RPMI7951 (cell line): ENCODE data around the gene ARL3. TPM values are rescaled to one million over a fixed set of nuclear protein-coding genes. Genes with fewer than 3 reads are reported as not detected.
A peak's percentile ranks its signal among the peaks of the same experiment; 100 is the strongest.
"Not testable (repeated sequence)": the region's sequence is repeated elsewhere in the genome, so short reads cannot be mapped to it uniquely, and the experiment has no call there.

Source experiments
- DNase-seq: peaks from one replicate; pipeline ENCODE4 v3.0.0-alpha.2; 2012; ENCODE audit warnings: low read depth
- total RNA-seq: library from RNA; depleted of rRNA; stranded (reverse); fragments of >200 nt; shearing (Covaris generic); gene quantifications from 2 replicates; pipeline ENCODE4 v1.2.3, GENCODE V29; 2014; rRNA removed

The ARL3 gene, protein sequence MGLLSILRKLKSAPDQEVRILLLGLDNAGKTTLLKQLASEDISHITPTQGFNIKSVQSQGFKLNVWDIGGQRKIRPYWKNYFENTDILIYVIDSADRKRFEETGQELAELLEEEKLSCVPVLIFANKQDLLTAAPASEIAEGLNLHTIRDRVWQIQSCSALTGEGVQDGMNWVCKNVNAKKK
- 11.1 and 12.3 TPM in 2 replicates for total RNA-seq

GRCh38 chr10:102713814-102714620 is at the start of gene ARL3:
Gene ARL3, minus strand, starts transcription at chr10:102714397. Its CDS starts 122 bp downstream, at chr10:102714275.
- DNase-seq, result peak; percentile 97

DNA sequence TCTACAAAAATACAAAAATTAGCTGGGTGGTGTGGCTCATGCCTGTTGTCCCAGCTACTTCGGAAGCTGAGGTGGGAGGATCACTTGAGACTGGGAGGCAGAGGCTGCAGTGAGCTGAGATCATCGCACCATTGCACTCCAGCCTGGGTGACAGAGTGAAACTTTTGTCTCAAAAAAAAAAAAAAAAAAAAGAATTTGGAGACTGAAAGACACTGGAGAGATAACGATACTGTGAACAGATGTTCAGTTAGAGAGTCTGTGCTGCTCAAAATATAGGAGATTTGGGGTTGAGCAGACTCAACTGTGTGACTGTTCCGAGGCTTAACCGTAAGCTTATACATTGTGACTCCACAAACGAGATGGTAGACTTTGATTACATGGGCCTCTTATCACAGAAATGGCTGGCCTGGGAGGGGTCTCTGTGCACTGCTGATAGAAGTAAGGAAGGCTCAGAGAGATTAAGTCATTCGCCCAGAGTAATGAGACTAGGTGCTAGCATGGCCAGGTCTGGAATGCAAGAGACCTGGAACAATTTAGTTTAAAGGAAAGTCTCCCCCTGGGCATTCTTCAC is 48.9 kb upstream of the ARL3 start:
- DNase-seq, result no peak

- DNase-seq, result no peak
These were observed 48.3 kb upstream of the ARL3 start for GRCh38 chr10:102762401-102763015.

DNA sequence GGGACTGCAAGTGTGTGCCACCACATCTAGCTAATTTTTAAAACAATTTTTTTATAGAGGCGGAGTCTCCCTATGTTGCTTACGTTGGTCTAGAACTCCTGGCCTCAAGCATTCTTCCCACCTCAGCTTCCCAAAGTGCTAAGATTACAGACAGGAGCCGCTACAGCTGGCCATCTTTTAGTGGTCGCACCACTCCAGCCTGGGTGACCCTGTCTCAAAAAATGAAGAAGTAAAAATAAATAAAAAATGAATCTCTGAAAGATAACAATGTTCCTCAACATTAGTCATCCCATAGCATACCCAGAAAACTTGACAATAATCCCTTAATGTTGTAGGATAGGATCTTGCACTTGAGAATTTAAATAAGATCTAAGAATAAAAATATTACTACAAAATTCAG is 47.8 kb upstream of the ARL3 start:
- DNase-seq, result no peak

GRCh38 chr10:102759497-102760210 is 45.5 kb upstream of the ARL3 start:
- no peak for DNase-seq

GRCh38 chr10:102758933-102759262 is 44.7 kb upstream of the ARL3 start:
- DNase-seq, result not testable (repeated sequence)

GRCh38 chr10:102758240-102758932 is 44.2 kb upstream of the ARL3 start:
- no peak for DNase-seq

- DNase-seq, result no peak
These were observed 43.1 kb upstream of the ARL3 start for GRCh38 chr10:102757323-102757722.

GRCh38 chr10:102753718-102754117 is 39.5 kb upstream of the ARL3 start:
- DNase-seq, result no peak

DNA sequence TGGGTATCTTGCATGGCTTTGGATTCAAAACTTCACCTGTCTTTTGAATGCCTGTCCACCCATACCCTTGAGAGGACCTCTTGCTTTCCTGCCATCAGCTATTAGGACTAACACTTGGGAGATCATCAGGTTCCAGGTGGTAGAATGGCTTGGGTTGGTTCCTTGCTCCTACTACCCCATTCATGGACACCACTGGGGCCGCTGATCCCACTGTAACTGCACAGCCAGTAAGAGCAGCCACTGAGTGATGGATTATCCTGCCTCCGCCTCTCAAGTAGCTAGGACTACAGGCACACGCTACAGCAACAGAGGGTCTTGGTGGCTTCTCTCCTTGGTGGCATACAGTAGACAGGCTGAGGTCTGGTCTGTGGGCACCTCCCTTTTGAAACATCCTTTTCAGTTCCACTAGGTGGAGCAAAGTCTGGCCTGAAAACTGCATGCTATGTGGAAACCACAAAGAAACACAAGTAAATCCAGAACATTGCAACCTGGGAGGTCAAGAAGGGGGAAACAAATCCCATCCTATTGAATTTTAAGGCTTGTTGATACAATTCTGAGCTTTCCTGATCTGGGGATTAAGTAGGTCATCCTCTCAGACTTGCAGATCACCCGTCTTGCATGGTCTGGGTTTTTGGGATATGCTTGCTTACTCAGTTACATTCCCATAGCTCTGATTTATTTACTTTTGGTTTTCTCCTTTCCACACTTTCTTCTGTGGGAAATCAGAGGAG is 38.9 kb upstream of the ARL3 start:
- peak; percentile 60 for DNase-seq

- peak; percentile 83 for DNase-seq
These were observed 38.2 kb upstream of the ARL3 start for GRCh38 chr10:102752266-102752930.

DNA sequence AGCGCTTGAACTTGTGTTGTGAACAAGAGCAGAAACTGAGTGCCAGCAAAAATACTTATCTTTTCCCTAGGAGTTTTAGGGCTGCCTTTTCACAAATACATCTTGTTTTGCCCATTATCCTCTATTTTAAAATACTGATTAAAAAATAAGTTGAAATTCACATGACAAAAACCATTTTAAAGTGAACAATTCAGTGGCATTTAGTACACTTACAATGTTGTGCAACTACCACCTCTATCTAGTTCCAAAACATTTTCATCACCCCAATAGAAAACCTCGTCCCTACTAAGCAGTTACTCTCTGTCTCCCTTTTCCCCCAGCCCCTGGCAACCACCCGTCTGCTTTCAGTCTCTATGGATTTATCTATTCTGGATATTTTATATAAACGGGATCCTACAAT is 31.0 kb upstream of the ARL3 start:
- DNase-seq, result no peak

- peak; percentile 18 for DNase-seq
These were observed 30.3 kb upstream of the ARL3 start for GRCh38 chr10:102744374-102745051.

DNA sequence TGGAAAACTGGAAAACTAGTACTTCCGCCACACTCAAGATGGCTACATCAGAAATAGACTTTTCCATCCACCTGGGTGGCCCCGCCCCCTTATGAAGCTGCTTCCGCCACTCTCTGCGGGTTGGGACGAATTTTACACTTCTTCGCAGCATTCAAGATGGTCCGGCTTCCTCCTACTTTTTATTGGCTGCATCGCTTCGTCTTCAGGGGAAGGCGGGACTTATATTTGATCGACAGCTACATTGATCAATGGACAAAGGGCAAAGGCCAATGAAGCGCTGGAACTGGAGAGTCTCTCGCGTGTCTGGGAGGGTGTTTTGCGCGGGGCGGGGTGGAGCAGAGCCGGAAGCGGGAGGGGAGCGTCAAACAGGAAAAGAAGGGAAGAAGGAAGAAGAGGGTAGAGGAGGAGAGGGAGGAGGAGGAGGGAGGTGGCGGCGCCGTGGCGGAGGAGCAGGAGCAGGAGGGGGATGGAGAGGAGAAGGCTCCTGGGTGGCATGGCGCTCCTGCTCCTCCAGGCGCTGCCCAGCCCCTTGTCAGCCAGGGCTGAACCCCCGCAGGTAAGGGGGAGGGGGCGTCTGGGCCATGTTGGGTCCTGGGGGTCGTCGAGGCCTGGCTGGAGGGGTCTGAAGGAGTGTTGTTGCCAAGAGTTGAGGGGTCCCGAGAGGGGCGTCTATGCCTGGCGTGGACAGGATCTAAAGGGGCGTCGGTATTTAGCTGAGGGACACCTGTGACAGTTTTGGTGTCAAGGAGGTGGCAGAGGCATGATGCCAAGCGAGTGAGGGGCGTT is 29.6 kb upstream of the ARL3 start, which contains the start of gene WBP1L:
Gene WBP1L, plus strand, starts transcription at position 361 of the 786 bp plus-strand sequence. Its CDS starts 106 bp downstream, at position 467.
- DNase-seq, result peak; percentile 98

DNA sequence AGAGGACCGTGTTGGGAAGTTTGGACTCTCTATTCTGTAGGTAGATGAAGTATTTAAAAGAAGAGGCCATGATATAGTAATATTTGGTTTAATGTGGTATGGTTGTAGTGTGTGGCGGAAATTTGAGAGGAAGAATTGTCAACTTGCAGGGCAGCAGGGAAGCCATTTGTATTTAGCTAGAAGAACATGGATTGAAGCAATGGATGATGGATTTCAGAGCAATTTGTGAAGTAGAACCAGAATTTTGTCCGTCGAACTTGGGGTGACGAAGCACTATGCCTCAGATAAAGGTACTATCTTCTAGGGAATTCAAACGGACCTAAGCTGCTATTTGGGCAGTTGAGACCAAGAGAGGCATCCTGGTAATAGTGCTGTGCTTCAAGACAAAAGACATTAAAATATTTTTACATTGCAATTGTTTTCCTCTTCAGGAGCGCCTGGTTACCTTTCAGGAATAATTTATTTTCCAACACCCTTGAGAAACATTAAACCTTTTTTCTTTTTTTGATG is 28.9 kb upstream of the ARL3 start:
- no peak for DNase-seq

DNA sequence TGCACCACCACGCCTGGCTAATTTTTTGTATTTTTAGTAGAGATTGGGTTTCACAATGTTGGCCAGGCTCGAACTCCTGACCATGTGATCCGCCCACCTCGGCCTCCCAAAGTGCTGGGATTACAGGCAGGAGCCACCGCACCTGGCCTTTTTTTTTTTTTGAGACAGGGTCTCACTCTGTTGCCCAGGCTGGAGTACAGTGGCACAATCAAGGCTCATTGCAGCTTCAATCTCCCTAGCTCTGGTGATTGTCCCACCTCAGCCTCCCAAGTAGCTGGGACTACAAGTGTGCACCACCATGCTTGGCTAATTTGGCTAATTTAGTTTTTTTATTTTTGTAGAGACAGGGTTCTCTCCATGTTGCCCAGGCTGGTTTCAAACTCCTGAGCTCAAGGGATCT is 28.1 kb upstream of the ARL3 start:
- DNase-seq, result not testable (repeated sequence)

- no peak for DNase-seq
These were observed 27.6 kb upstream of the ARL3 start for GRCh38 chr10:102741726-102742237.

DNA sequence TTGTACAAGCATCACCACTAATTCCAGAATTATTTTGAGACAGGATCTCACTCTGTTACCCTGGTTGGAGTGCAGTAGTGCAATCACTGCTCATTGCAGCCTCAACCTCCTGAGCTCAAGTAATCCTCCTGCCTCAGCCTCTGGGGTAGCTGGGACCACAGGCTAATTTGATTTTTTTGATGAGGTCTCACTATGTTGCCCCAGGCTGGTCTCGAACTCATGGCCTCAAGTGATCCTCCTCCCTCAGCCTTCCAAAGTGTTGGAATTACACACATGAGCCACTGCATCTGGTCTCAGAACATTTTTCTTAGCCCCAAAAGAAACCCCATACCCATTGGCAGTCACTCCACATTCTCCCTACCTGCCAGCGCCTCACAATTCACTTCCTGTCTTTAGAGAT is 26.0 kb upstream of the ARL3 start:
- DNase-seq, result no peak
